TTC549 (cell line): ENCODE data around the gene SERGEF.

ENCODE experiments used
- FAIRE-seq: peaks from 2 replicates; lab custom pipeline; 2012; peaks lifted over from hg19 to GRCh38; lab: Jason Lieb, UNC

SERGEF gene

GRCh38 chr11:17859552-17859951 lies 153.3 kb downstream of the SERGEF start:
- no peak for FAIRE-seq

- no peak for FAIRE-seq
Measured at GRCh38 chr11:17855531-17856290, 157.1 kb downstream of the SERGEF start.

DNA sequence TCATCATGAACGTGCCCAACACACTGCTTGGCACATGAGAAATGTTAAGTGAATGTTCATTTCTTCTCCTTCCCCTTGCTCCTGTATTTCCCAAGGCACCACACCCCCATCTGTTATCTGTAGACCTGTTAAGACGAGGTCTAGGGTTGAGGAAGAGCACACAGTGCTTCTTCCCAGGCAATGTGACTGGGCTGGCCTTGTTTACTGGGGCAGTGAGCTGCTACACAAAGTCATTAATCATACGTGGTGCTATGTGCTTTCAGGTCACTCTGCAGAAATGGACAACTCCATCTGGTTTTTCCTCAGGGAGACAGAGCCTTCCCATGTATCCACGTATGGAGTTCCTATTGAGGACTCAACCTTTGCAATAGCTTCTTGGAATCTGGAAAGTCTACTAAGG lies 159.6 kb downstream of the SERGEF start:
- no peak for FAIRE-seq

DNA sequence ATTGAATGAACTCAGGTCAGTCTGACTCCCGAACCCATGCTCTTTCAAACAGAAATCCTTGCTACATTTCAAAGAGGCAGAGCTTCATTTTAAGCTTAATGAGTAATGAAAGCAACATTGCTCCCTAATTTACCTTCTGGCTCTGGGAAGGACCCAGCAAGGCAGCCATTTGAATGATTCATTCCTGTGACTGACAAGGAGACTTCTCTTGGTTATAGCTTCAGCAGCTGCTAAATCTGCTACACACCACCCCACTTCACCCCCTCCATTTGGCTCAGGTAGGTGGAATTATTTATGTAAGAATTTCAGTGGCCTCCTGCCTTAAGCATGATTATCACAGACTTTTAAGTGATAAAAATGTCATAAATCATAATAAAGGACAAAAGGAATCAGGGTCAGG lies 160.6 kb downstream of the SERGEF start:
- no peak for FAIRE-seq

GRCh38 chr11:17851697-17852096 lies 161.2 kb downstream of the SERGEF start:
- no peak for FAIRE-seq

GRCh38 chr11:17850336-17850735 lies 162.5 kb downstream of the SERGEF start:
- FAIRE-seq = no peak

DNA sequence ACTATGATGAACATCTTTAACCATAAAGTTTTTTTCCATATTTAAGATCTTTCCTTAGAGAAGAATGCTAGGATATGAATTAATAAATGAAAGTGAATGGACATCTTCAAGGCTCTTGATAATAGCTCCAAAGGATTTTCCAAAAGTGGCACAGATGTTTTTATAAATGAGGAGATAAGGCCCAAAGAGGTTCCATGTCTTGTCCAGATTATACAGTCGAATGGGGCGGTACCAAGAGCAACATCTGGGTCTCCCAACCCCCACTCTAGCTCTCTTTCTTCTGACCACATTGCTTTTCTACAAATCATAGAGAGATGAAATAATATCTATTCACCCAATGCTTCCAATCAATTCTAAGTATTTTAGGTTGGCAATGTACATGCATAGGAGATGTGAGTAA lies 164.1 kb downstream of the SERGEF start:
- no peak for FAIRE-seq

GRCh38 chr11:17846852-17847453 lies 165.9 kb downstream of the SERGEF start:
- FAIRE-seq = no peak

DNA sequence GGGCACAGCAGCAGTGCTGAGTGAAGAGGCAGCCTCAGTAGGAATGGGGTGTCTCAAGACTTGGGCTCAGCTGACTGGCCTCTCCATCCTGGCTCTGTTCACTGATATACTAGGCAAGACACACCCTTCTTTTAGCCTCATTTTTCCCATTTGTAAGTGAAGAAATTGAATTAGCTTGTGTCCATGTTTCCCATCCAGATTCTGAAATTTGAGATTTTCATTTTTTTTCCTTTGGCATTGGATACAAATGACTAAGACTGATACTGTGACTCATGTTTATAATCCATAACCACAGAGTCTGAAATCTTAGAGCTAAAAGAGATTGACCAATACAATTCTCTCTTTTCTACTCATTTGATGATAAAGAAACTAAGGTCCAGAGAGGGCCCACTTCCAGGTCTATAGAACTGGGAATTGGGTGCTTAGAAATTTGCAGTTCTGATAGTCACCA lies 167.4 kb downstream of the SERGEF start:
- no peak for FAIRE-seq

- FAIRE-seq = no peak
Measured at GRCh38 chr11:17840101-17840548, 172.7 kb downstream of the SERGEF start.

- FAIRE-seq = no peak
Measured at GRCh38 chr11:17839450-17839849, 173.4 kb downstream of the SERGEF start.

DNA sequence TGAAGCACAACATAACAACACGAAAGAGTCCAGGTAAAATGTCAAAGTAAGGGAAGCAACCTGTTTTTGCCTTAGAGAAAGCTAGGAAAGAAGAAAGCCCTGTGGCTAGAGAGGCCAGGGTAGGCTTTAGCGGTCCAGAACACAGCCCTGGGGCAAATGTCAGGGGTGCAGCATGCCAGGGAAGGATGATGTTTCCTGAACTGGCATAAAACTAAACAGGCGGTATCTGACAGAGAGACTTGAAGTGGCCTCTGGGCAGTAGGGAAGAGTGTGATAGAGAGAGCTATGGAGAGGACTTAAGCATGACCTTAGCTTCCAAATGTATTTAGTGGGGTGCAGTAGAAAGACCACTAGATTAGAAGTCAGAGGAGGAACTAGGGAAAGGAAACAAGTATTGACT lies 174.7 kb downstream of the SERGEF start:
- no peak for FAIRE-seq

GRCh38 chr11:17831883-17832282 lies 181.0 kb downstream of the SERGEF start:
- no peak for FAIRE-seq

DNA sequence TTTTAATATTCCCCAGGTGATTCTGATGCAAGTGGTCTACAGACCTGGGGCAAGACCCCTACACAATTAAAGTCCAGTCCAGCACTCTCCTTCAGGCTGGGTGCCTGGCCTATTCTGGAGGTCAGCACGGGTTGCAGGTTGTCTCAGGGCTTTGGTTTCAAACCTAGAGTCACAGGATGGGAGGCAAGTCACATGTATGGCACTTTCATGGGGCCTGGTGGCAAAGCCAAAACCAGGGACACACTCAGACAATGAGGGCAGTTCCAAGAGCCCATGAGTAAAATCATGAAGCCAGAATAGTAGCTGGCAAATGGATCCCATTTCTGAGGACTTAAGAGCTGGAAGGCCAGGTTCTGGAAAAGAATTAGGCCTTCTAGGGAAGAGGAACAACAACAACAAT lies 181.6 kb downstream of the SERGEF start:
- FAIRE-seq = no peak

DNA sequence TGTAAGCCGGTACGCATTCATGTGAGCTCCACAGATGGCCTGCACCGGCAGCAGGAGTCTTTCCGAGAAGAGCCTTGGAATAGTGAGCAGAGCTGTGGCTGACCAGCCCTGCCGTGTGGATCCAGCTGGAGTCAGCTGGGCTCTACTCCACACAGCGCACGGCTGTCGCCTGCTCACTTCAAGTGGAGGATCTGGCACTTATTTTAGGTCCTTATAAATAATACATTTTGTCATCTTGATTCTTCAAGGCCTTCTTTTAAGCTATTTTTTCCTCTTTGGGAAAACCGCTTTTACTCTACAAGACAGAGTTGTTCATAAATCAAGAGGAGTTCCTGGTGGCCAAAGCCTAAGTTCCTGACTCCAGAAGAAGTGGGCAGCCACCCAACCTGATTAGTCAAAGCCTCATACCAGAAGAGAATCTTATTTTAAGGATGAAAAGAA lies 184.5 kb downstream of the SERGEF start:
- FAIRE-seq = no peak

- FAIRE-seq = no peak
Measured at GRCh38 chr11:17827006-17827405, 185.8 kb downstream of the SERGEF start.

GRCh38 chr11:17822401-17822781 lies 190.5 kb downstream of the SERGEF start:
- no peak for FAIRE-seq

DNA sequence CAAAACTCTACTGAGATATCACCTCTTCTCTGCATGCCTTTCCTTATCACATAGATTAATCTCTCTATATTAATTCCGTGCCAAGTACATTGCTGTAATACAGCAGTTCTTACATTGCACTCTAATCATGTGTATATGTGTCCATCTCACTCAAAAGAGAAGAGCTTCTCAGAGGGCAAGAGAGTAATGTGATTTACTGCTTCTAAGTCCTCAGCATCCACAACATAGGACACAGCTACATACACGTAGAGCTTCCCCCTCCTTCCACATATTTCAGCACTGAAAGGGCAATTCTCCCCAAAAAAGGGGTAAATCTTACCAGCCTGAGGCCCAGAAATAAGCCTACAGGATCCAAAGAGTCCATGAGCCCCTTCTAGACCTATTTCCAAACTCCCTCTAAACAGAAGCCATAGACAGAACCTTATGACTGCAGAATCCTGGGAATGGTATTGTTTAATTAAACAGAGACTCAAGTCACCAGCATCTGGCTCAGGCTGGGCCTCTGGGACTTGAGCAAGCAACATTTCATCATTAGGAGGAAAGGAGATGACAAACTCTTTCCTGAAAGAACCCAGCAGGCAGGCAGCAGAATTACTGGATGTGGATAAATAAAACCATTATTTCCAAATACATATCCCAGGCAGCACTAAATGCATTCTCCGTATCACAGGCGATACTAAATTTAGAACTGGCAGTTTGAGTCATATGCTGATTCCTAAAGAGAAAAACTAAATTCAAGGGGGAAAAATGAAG lies 191.0 kb downstream of the SERGEF start:
- FAIRE-seq = no peak

DNA sequence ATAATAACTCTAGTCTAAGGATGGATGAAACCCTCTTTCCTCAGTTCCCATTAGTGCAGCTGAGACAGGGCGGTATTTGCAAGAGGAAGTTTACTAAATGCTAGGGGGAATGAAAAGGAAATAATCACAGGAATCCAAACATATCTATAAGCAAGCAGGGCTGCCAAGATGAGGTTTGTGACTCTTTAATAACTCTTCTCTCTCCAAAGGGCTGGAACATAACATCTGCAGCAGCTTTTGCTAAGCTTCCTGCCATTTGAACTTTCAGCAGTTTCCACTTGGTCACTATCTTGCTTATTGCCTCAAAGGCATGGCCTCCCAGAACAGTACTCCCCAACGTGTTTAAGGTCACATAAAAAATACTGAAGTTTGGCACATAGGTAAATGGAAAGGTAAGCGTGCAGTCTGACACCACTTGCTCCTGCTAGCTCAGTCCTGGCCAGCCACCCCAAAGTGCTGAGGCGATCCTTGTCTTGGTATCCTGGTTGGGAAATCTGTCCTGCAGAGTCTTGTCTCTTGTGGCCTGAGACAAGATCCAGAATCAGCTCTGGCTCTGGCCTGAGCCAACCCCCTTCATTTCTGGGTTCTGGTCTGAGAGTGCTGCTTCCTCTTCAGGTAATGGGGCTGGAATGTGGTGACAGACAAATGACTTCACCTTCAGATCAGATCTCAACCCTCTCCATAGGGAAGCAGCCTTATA lies 196.5 kb downstream of the SERGEF start:
- no peak for FAIRE-seq

GRCh38 chr11:17814546-17814945 lies 198.3 kb downstream of the SERGEF start:
- no peak for FAIRE-seq

- no peak for FAIRE-seq
Measured at GRCh38 chr11:17813391-17814059, 199.3 kb downstream of the SERGEF start.

GRCh38 chr11:17812865-17813187 lies 200.0 kb downstream of the SERGEF start:
- FAIRE-seq = no peak
